SHP77 (cell line): Measurements from ENCODE around the gene HMGCS2.
"Not testable (repeated sequence)": the region's sequence is repeated elsewhere in the genome, so short reads cannot be mapped to it uniquely, and the experiment has no call there.

Experiments used
- DNase-seq, 2 experiments: peaks; one replicate each; lab custom pipeline; 2025; lab: John Stamatoyannopoulos, UW

Gene HMGCS2

GRCh38 chr1:119790451-119791198 lies 21.9 kb upstream of the HMGCS2 start:
- no peak for DNase-seq

- no peak for DNase-seq
These were observed 19.1 kb upstream of the HMGCS2 start for GRCh38 chr1:119787776-119788175.

DNA sequence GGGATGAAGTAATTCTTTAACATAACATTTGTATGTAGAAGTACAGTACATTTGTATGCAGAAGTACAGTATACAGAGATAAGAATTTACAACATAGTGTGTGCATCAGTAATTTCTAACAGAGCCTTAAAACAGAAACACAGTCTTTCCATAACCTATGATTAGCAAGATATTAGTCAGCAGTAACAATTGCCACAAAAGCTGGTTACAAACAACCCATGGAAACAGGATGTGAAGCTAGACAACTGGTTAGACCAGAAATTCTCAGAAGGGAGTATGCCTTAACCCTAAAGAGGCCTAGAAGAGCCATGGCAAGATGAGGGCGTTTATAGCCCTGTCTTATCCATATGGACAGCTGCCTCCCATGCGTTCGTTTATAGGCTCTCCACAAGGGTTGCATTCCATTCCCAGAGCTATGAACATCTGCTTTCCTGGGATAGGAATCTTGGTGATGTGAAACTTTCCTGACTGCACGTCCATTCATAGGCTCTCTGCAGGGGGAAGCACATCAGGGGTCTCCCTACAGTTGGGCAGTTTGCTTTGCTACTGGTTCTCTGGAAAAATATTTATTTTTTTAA lies 17.9 kb upstream of the HMGCS2 start:
- not testable (repeated sequence) for DNase-seq

DNA sequence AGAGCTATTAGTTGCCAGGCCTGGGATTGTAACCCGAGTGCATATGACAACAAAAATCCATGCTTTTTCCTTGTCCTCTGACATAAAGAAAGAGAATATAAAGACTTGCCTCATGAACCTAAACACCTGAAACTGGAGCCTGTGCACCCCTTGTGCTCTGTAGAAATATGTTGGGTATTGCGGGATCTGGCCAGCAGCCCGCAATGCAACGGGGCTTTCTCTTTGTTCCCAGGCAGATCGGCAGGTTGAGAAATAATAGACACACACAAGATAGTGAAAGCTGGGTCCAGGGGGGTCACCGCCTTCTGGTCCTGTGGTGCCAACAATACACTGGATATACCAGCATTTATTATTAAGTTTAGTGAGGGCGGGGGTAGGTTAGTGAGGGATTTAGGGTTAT lies 17.3 kb upstream of the HMGCS2 start:
- DNase-seq: not testable (repeated sequence)

DNA sequence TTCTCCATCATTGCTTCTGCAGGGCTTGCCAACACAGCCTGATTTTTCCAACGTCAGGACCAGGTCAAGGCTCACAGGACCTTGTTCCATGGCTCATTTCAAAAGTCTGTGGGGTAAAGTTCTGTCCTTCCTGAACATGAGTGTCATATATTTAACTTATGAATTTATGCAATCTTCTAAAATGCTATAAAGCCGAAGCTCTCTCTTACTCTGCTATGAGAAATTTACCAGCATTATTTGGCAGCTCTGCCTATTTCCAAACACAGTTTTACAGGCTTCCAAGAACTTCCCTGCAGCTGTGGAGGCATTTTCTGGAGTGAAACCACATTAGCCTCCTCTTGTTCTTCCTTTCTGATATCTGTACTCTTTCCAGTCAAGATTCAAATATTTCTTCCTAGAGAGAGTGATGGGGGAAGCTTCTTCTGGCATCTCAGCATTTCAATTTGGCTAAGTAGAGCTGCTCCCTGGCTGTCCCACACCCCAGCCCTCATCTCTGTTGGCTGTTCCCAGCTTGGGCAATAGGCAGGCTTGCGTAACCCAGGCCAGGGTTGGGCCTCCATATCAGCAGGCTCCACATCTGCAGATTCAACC lies 15.6 kb upstream of the HMGCS2 start:
- DNase-seq: no peak

DNA sequence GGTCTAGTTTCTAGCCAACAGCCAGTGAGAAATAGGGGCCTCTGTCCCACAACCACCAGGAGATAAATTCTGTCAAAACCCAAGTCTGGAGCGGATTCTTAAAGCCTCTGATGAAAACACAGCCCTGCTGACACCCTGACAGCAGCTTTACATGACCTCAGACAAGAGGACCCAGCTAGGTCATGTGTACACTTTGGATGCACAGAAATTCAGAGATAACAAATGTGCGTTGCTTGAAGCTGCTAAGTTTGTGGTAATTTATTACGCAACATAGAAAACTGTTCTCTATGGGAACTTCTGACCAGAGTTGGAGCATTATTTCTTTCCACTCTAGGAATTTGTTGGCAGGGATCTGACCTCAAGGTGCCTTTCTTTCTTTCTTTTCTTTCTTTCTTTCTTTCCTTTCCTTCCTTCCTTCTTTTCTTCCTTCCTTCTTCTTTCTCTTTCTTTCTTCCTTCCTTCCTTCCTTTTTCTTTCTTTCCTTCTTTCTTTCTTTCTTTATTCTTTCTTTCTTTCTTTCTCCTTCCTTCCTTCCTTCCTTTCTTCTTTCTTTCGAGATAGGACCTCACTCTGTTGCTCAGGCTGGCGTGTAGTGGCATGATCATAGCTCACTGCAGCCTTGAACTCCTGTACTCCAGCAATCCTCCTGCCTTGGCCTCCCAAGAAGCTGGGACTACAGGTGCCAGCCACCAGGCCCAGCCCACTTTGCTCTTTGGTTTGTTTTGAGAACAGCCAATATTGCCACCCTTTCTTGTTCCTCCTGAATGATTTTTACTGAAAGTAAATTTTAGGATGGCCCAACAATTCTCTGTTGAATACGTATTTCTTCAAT lies 14.9 kb upstream of the HMGCS2 start:
- no peak for DNase-seq

GRCh38 chr1:119782631-119783325 lies 14.1 kb upstream of the HMGCS2 start:
- DNase-seq: no peak

DNA sequence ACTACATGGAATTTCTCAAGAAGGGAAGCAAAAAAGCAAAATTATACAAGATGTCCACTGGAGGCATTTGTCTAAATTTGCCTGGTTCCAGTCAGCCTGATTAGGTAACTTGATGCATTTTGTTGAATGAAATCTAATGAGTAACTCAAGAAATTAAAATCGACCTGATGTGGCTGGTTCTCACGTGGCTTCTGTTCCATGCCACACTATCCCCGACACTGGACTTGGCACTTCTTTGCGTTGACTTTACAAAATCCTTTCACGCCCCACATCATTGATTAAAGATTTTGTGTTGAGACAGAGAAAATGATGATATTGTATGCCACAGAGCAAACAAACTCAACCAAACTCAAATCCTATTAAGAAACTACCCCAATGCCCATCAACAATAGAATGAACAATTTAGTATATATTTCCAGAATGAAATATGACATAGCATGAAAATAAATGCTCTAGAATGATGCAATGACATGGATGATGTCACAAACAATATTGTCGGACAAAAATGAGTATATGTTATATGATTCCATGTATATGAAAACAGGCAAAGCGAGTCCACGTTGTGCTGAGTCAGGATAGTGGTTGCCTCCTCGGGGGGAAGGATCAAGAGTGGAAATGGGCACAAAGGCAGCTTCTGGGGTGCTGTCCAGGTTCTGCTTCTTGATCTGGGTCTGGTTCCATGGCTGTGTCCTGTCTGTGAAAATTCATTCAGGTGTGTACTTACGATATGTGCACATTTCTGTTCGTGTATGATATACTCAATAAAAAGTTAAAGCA lies 12.9 kb upstream of the HMGCS2 start:
- DNase-seq: no peak

GRCh38 chr1:119779869-119780356 lies 11.2 kb upstream of the HMGCS2 start:
- DNase-seq: peak; percentile 25 to 35

GRCh38 chr1:119778886-119779560 lies 10.3 kb upstream of the HMGCS2 start:
- no peak for DNase-seq

- no peak for DNase-seq
These were observed 9.7 kb upstream of the HMGCS2 start for GRCh38 chr1:119778359-119778758.

GRCh38 chr1:119774746-119775490 lies 6.2 kb upstream of the HMGCS2 start:
- no peak for DNase-seq

DNA sequence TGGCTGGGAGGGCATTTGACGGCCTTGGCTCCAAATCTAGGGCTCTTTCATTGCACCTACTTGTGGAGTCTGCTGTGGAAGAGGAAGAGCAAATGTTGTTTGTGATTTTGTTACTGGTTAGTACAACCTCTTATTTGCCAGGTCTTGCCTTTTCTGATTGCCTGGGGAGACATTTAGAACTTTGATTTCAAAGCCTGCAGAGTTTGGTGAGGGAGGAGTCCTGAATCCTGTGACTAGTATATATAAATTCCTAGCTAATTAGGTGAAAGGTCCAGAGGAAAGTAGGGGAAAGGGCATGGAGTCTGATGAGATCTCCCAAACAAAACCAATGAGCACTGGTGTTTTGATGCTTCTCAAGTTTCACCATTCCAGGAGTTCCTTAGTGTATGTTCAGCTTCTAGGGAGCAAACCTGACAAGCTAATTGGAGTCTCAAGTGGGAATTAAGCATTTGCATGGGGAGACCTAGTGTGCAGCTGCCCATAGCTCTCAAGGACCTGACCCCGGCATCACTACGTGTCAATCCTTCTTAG lies 5.1 kb upstream of the HMGCS2 start:
- no peak for DNase-seq

- no peak for DNase-seq
These were observed 3.6 kb upstream of the HMGCS2 start for GRCh38 chr1:119772298-119772697.

DNA sequence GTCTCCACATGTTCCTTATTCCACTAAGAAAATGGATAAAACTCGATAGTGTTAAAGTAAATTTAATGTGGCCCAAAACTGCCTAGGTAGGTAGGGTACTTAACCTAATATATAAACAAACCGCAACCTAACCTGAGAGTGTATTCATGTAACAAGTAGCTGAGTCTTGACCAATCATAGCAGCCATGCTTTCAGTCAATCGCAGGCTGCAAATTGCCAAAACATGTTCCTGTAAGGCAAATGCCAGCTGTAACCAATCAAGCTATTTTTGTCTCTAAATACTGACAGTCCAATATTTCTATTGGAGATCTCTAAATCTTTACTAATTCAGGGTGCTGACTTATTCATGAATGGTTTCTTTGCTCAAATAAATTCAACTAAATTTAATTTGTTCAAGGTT lies 3.1 kb upstream of the HMGCS2 start:
- DNase-seq: no peak

DNA sequence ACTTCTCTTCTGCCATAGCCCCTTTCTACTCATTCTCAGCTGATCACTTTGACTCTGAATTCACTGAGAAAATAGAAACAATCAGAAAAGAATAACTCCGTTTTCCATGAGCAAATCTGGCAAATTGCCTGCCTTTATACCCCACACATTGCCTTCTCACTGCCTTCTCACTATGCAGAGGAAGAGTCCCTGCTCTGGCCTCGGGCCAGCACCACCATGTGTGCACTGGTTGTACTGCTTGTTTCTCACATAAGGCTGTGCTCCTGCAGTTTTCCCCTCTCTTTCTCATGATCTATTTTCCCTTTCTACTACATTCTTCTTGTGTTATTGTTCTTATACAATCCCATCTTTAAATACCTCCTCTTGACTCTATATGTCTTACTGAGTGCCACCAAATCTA lies 2.3 kb upstream of the HMGCS2 start:
- DNase-seq: no peak

- DNase-seq: no peak
These were observed 1.2 kb downstream of the HMGCS2 start for GRCh38 chr1:119767486-119767885.

GRCh38 chr1:119766374-119766794 lies 2.3 kb downstream of the HMGCS2 start:
- DNase-seq: no peak

DNA sequence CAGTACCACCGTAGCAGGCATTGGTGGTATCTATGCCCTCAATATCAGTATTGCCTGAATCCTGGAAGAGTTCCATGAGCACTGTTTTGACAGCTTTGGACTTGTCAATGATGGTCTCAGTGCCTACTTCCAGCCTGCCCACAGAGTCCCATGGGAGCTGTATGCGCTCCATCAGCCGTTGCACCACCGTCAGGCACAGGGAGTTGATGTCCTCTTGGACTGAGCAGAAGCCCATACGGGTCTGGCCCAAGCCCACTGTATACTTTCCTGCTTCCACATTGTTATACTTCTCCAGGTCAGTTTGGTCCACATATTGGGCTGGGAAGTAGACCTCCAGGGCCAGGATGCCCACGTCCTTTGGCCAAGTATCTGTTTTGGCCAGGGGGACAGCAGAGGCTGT lies 4.5 kb downstream of the HMGCS2 start:
- no peak for DNase-seq
